SIG-M5 treated with dmso at 0.1 percent for 504 hours (cell line): Measurements from ENCODE around the gene TCHP.
"Not testable (repeated sequence)": the region's sequence is repeated elsewhere in the genome, so short reads cannot be mapped to it uniquely, and the experiment has no call there.

ENCODE experiments used
- DNase-seq: peaks from one replicate; lab custom pipeline; 2025; ENCODE audit not compliant: unreplicated experiment; lab: John Stamatoyannopoulos, UW

Gene TCHP

GRCh38 chr12:109910254-109910968 is 10.3 kb downstream of the TCHP start:
- DNase-seq = no peak

- no peak for DNase-seq
Observed at GRCh38 chr12:109910969-109911348, 10.9 kb downstream of the TCHP start.

GRCh38 chr12:109912855-109913321 is 12.8 kb downstream of the TCHP start:
- DNase-seq = no peak

GRCh38 chr12:109914461-109914860 is 14.4 kb downstream of the TCHP start:
- DNase-seq = no peak

- peak; percentile 24 for DNase-seq
Observed at GRCh38 chr12:109915171-109916040, 15.3 kb downstream of the TCHP start.

- no peak for DNase-seq
Observed at GRCh38 chr12:109916045-109916444, 16.0 kb downstream of the TCHP start.

GRCh38 chr12:109919456-109919855 is 19.4 kb downstream of the TCHP start:
- DNase-seq = no peak

- DNase-seq = no peak
Observed at GRCh38 chr12:109920261-109920780, 20.2 kb downstream of the TCHP start.

GRCh38 chr12:109921982-109922381 is 21.9 kb downstream of the TCHP start:
- no peak for DNase-seq

- DNase-seq = no peak
Observed at GRCh38 chr12:109923038-109923437, 23.0 kb downstream of the TCHP start.

GRCh38 chr12:109923481-109924245 is 23.6 kb downstream of the TCHP start:
- no peak for DNase-seq

GRCh38 chr12:109925185-109925840 is 25.2 kb downstream of the TCHP start:
- DNase-seq = no peak

- DNase-seq = no peak
Observed at GRCh38 chr12:109926016-109926415, 25.9 kb downstream of the TCHP start.

- no peak for DNase-seq
Observed at GRCh38 chr12:109926488-109927210, 26.6 kb downstream of the TCHP start.

- DNase-seq = peak; percentile 47
Observed at GRCh38 chr12:109927622-109928021, 27.5 kb downstream of the TCHP start.

GRCh38 chr12:109928058-109928656 is 28.1 kb downstream of the TCHP start:
- DNase-seq = no peak

GRCh38 chr12:109929326-109929725 is 29.3 kb downstream of the TCHP start:
- not testable (repeated sequence) for DNase-seq

GRCh38 chr12:109930028-109930800 is 30.1 kb downstream of the TCHP start:
- no peak for DNase-seq

GRCh38 chr12:109931143-109931542 is 31.1 kb downstream of the TCHP start:
- DNase-seq = no peak
